HepG2 (cell line): ENCODE data around the gene CUL1. TPM values are rescaled to one million over a fixed set of nuclear protein-coding genes. Genes with fewer than 3 reads are reported as not detected.

Experiments used
- ATAC-seq: fragments of 200-7000 bp; cut with Tn5 transposase; 3 replicates; pipeline ENCODE4 v1.9.1; 2020; ENCODE audit warnings: mild to moderate bottlenecking, moderate library complexity
- BruUV-seq: library from RNA; stranded (reverse); fragments of 400-500 nt; replicated peaks from 2 replicates; lab custom pipeline; 2021; lab: Mats Ljungman, UMichigan
- CTCF ChIA-PET: fragments of 300-600 bp; formaldehyde crosslinking; extraction: SDS; loops from one replicate; lab custom pipeline; 2021; ENCODE audit warnings: low total read pairs, inconsistent platforms, low intra/inter-chr PET ratio; lab: Yijun Ruan, JAX
- POLR2A ChIA-PET: fragments of 350-600 bp; sonication (Branson Sonifier 250); formaldehyde crosslinking; loops from one replicate; lab custom pipeline; 2020; ENCODE audit warnings: antibody characterized with exemption, inconsistent platforms; lab: Yijun Ruan, JAX
- DNase-seq: peaks from one replicate; pipeline ENCODE4 v3.0.0-alpha.2; 2015; ENCODE audit warnings: low spot score
- FAIRE-seq: peaks from 3 replicates; lab custom pipeline; 2011; peaks lifted over from hg19 to GRCh38; lab: Jason Lieb, UNC
- H2AFZ ChIP-seq: one replicate; pipeline ENCODE4 v1.6.1; 2011; ENCODE audit warnings: low read length, inconsistent platforms
- H3K27ac ChIP-seq: fragments of 300-600 bp; 3 replicates; pipeline ENCODE4 v1.8.0; 2011; ENCODE audit warnings: mixed run types, mild to moderate bottlenecking, mixed read lengths, low read length, inconsistent platforms; ENCODE audit not compliant: insufficient read depth; ENCODE audit errors: extremely low read length
- H3K27me3 ChIP-seq, 2 experiments: fragments of 200-600 bp in 1 of 2; 2 replicates in 1 of 2; 3 replicates in 1 of 2; pipeline versions ENCODE4 v1.6.0 to v1.8.0; 2011; ENCODE audit warnings: low read length in 2 of 2, mild to moderate bottlenecking in 2 of 2, moderate library complexity in 2 of 2, inconsistent platforms in 1 of 2; ENCODE audit not compliant: insufficient read depth in 2 of 2, control insufficient read depth in 1 of 2
- H3K36me3 ChIP-seq, 2 experiments: fragments of 200-600 bp in 1 of 2; replicated peaks in 1 of 2; 2 replicates in 1 of 2; 3 replicates in 1 of 2; pipeline versions ENCODE4 v1.5.1 to v1.8.0; 2011; ENCODE audit warnings: low read length in 2 of 2, inconsistent platforms in 1 of 2; ENCODE audit not compliant: insufficient read depth in 2 of 2, control insufficient read depth in 1 of 2
- H3K4me1 ChIP-seq: 2 replicates; pipeline ENCODE4 v1.5.1; 2012; ENCODE audit warnings: low read length, inconsistent platforms; ENCODE audit not compliant: insufficient read depth
- H3K4me2 ChIP-seq: 2 replicates; pipeline ENCODE4 v1.6.0; 2011; ENCODE audit warnings: low read depth, low read length, inconsistent platforms
- H3K4me3 ChIP-seq, 3 experiments: fragments of 200-600 bp in 1 of 3; sonication (generic), shearing (Covaris generic) in 1 of 3; replicated peaks in 1 of 3; 2 replicates each; pipeline ENCODE4 v1.5.1; 2011 to 2016; ENCODE audit warnings: low read length in 3 of 3, inconsistent platforms in 2 of 3, low read depth in 2 of 3, mild to moderate bottlenecking in 2 of 3, control low read depth in 1 of 3, mixed read lengths in 1 of 3; ENCODE audit not compliant: insufficient read depth in 1 of 3
- H3K79me2 ChIP-seq: one replicate; pipeline ENCODE4 v1.6.1; 2011; ENCODE audit warnings: low read length, inconsistent platforms; ENCODE audit not compliant: insufficient read depth
- H3K9ac ChIP-seq: 2 replicates; pipeline ENCODE4 v1.6.0; 2011; ENCODE audit warnings: mild to moderate bottlenecking, low read depth, low read length, inconsistent platforms; ENCODE audit not compliant: insufficient read depth
- H3K9me3 ChIP-seq: 2 replicates; pipeline ENCODE4 v1.5.1; 2012; ENCODE audit warnings: mild to moderate bottlenecking, low read length
- H4K20me1 ChIP-seq: 2 replicates; pipeline ENCODE4 v1.6.0; 2011; ENCODE audit warnings: inconsistent platforms, mild to moderate bottlenecking, low read length, moderate library complexity; ENCODE audit not compliant: insufficient read depth
- AHR ChIP-seq: IDR thresholded peaks from 2 replicates; pipeline ENCODE4 v1.6.1; 2018; ENCODE audit warnings: missing genetic modification reagents, missing compliant biosample characterization
- MLXIP ChIP-seq: sonication (generic); formaldehyde crosslinking; IDR thresholded peaks from 2 replicates; pipeline ENCODE4 v1.9.0; 2021; ENCODE audit warnings: missing genetic modification reagents, borderline replicate concordance
- RARA ChIP-seq: IDR thresholded peaks from 2 replicates; pipeline ENCODE4 v1.6.1; 2016; ENCODE audit warnings: missing genetic modification reagents, missing compliant biosample characterization
- ZFP1 ChIP-seq: IDR thresholded peaks from 2 replicates; pipeline ENCODE4 v1.6.1; 2016
- ZNF234 ChIP-seq: sonication (generic); formaldehyde crosslinking; conservative IDR thresholded peaks from 2 replicates; pipeline ENCODE4 v1.5.1; 2020; ENCODE audit warnings: mild to moderate bottlenecking, missing genetic modification reagents
- ZNF329 ChIP-seq: sonication (generic); formaldehyde crosslinking; IDR thresholded peaks from 2 replicates; pipeline ENCODE4 v1.9.0; 2021; ENCODE audit warnings: low read depth, mild to moderate bottlenecking, missing genetic modification reagents
- ZNF383 ChIP-seq: sonication (generic); formaldehyde crosslinking; IDR thresholded peaks from 2 replicates; pipeline ENCODE4 v1.4.0; 2020; ENCODE audit warnings: missing genetic modification reagents, mild to moderate bottlenecking, borderline replicate concordance
- WGBS: methylation state at CpG from one replicate; pipeline ENCODE4 v1.1.6; 2017; ENCODE audit warnings: low lambda C conversion rate; 5-methylcytosine and 5-hydroxymethylcytosine counted together
- in situ Hi-C: cut with HindIII; loops from 2 replicates; pipeline ENCODE4 v1.10.0; 2017; ENCODE audit warnings: low pct_unique_long_range_greater_than_20kb; ENCODE audit not compliant: extremely low pct_ligation_motif_present
- intact Hi-C: fragments of 100-400 bp; cut with micrococcal nuclease; formaldehyde crosslinking; loops from one replicate; pipeline ENCODE4 v1.10.0; 2022; ENCODE audit not compliant: unreplicated experiment
- polyA plus RNA-seq, 8 experiments: library from polyadenylated mRNA; depleted of rRNA in 3 of 8; stranded (reverse) in 7 of 8; unstranded in 1 of 8; fragments of >200 nt; fragmentation: Illumina TruSeq in 4 of 8; extraction: Trizol in 4 of 8; gene quantifications; 2 replicates each; pipeline versions ENCODE4 v1.2.1 to v1.2.3, GENCODE V29; 2011 to 2016; ENCODE audit warnings: low read depth in 4 of 8, missing spikeins in 1 of 8, mixed read lengths in 1 of 8; ENCODE audit not compliant: insufficient read depth in 1 of 8
- total RNA-seq, 5 experiments: library from RNA; depleted of rRNA; stranded (reverse); fragments of >200 nt; fragmentation: Illumina TruSeq; extraction: Trizol; gene quantifications; 2 replicates each; pipeline ENCODE4 v1.2.3, GENCODE V29; 2016; ENCODE audit warnings: low read depth in 1 of 5
- TF ChIP-seq, protein P1 (sequence below): IDR thresholded peaks from 2 replicates; pipeline ENCODE4 v1.6.1; 2016; ENCODE audit warnings: missing genetic modification reagents, missing compliant biosample characterization

CUL1 gene
- total and polyA plus RNA-seq, 2 of the 13 experiments (the other 11 are each of a cell fraction or from before 2014, with no cell fraction given) = 30.1 to 45.9 TPM

GRCh38 chr7:148657929-148658328 is 40.8 kb upstream of the CUL1 start:
- POLR2A ChIA-PET = no interaction called here
- no peak for FAIRE-seq
- Histone ChIP-seq H3K4me3 (no peak overlapping the region), H4K20me1 (no peaks in the 10 kb centered on the region), H3K79me2 (no peaks in the 10 kb centered on the region), H3K4me2 (no peak overlapping the region), H3K27me3 (no peaks in the 10 kb centered on the region; a peak in 2 of 5 replicates), H3K9me3 (no peaks in the 10 kb centered on the region), H3K36me3 (no peaks in the 10 kb centered on the region), H3K27ac (no peak overlapping the region), H3K4me1 (no peaks in the 10 kb centered on the region), H3K9ac (no peak overlapping the region), H2AFZ (no peak overlapping the region)
- WGBS = 7% methylated on average over 4 of the region's 4 CpGs
- in situ Hi-C loops (no loop called here), intact Hi-C loops (no loop called here)
- DNase-seq = no peak
- no TSS peak for BruUV-seq
- no peak for TF ChIP-seq ZFP1
- ATAC-seq = no peak
- CTCF ChIA-PET = no interaction called here

GRCh38 chr7:148661471-148661870 is 37.2 kb upstream of the CUL1 start:
- H3K4me1 ChIP-seq = no peaks in the 10 kb centered on the region
- ChIA-PET CTCF (no interaction called here), POLR2A (no interaction called here)
- H3K4me2 ChIP-seq = no peak overlapping the region
- no peak overlapping the region for H3K9ac ChIP-seq
- no peaks in the 10 kb centered on the region; a peak in 2 of 5 replicates for H3K27me3 ChIP-seq
- in situ Hi-C loops = no loop called here
- ATAC-seq (no peak), FAIRE-seq (no peak), DNase-seq (no peak)
- no peaks in the 10 kb centered on the region for H3K9me3 ChIP-seq
- BruUV-seq = no TSS peak
- no peak overlapping the region for H3K27ac ChIP-seq
- no peaks in the 10 kb centered on the region for H3K36me3 ChIP-seq
- H3K4me3 ChIP-seq = no peak overlapping the region
- H3K79me2 ChIP-seq = no peaks in the 10 kb centered on the region
- H2AFZ ChIP-seq = no peak overlapping the region
- intact Hi-C loops = no loop called here
- H4K20me1 ChIP-seq = no peaks in the 10 kb centered on the region
- 69% methylated on average over 2 of the region's 2 CpGs for WGBS
- TF ChIP-seq, protein P1, sequence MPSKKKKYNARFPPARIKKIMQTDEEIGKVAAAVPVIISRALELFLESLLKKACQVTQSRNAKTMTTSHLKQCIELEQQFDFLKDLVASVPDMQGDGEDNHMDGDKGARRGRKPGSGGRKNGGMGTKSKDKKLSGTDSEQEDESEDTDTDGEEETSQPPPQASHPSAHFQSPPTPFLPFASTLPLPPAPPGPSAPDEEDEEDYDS = no peak
- TF ChIP-seq MLXIP (CRISPR knock-in tag) (no peak), ZNF383 (CRISPR knock-in tag) (no peak), AHR (CRISPR knock-in tag) (no peak), ZNF329 (CRISPR knock-in tag) (no peak), RARA (no peak), ZNF234 (no peak)
